ENCODE results near the gene NHSL1.

Gene NHSL1

DNA sequence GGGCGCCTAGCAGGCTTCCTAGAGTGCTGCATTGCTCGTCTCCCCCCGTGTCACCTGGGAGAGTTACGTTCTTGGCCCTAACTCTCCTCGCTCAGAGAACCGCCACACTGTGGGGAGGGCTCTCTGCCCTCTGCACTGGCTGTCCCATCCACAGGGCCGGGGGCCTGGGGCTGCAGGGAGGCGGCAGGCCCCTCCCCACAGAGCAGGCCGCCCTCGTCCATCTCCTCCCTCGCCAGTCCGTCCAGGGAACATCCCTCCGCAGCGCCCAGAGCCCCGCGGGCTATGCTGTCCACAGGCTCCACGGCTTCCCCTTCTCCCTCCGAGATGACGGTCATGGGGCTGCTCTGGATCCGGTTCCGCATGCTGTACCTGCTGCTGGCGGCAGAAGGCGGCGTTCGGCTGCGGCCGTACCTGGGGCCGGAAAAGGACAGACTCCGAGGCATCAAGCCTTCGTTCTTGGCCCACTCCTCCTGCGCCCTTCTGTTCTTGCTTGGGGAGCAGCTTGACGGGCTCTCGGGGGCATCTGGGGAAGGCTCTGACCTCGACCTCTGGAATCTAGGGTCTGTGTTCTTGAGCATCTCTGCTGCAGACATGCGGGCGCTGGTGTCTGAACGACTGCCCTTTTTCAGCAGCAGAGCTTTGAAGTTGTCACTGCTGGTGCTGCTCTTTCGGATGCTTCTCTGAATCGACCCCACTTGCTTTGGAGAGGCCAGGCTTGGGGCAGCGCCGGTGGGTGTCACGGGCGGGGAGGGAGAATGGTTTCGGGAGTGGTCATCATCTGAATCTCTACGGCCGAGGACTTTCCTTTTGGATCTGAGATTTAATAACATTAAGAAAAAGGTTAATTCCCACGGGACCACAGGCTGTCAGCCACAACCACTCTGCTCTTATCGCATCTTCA, 75.0 kb downstream of the NHSL1 start:
- TF ChIP-seq, protein P1, sequence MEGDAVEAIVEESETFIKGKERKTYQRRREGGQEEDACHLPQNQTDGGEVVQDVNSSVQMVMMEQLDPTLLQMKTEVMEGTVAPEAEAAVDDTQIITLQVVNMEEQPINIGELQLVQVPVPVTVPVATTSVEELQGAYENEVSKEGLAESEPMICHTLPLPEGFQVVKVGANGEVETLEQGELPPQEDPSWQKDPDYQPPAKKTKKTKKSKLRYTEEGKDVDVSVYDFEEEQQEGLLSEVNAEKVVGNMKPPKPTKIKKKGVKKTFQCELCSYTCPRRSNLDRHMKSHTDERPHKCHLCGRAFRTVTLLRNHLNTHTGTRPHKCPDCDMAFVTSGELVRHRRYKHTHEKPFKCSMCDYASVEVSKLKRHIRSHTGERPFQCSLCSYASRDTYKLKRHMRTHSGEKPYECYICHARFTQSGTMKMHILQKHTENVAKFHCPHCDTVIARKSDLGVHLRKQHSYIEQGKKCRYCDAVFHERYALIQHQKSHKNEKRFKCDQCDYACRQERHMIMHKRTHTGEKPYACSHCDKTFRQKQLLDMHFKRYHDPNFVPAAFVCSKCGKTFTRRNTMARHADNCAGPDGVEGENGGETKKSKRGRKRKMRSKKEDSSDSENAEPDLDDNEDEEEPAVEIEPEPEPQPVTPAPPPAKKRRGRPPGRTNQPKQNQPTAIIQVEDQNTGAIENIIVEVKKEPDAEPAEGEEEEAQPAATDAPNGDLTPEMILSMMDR (IDR thresholded peaks at IDR 0.05; ENCODE audit: extremely low read depth, insufficient read depth, missing control alignments): no peak
- in situ Hi-C loops (cut with MboI; ENCODE audit: low pct_unique_long_range_greater_than_20kb, low sequenced_read_pairs, unreplicated experiment): loop anchor here (25.0 kb wide), 1 partner anchor 338 kb away; the partner anchor contains the start of gene CCDC28A
- no peak for DNase-seq (ENCODE audit: low spot score)

GRCh38 chr6:138422861-138423260, 76.4 kb downstream of the NHSL1 start:
- TF ChIP-seq, protein P1 (IDR thresholded peaks at IDR 0.05; ENCODE audit: extremely low read depth, insufficient read depth, missing control alignments): no peak
- DNase-seq (ENCODE audit: low spot score): no peak
- in situ Hi-C loops (cut with MboI; ENCODE audit: low pct_unique_long_range_greater_than_20kb, low sequenced_read_pairs, unreplicated experiment): loop anchor here (25.0 kb wide), 1 partner anchor 339 kb away; the partner anchor contains the start of gene CCDC28A

DNA sequence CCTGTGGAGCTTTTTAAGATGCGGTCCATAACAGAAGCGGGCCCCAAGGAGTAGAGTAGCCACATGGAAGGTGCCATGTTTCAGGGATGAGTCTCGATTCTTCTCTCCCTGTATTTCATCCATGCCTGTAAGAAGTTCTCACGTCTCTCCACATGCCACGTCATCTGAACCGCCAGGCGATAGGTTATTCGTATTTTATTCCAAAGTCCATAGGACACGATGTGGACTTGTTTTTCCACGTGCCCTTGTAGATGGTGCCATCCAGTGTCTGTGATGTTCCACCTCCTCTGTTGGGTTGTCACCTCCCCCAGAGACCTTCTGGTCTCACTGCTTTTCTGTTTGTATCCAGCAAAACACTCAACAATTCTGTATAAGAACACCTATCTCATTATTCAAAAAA, 77.7 kb downstream of the NHSL1 start:
- in situ Hi-C loops (cut with MboI; ENCODE audit: low pct_unique_long_range_greater_than_20kb, low sequenced_read_pairs, unreplicated experiment): loop anchor here (25.0 kb wide), 1 partner anchor 341 kb away; the partner anchor contains the start of gene CCDC28A
- TF ChIP-seq, protein P1 (IDR thresholded peaks at IDR 0.05; ENCODE audit: extremely low read depth, insufficient read depth, missing control alignments): no peak
- DNase-seq (ENCODE audit: low spot score): no peak

GRCh38 chr6:138421089-138421488, 78.2 kb downstream of the NHSL1 start:
- in situ Hi-C loops (cut with MboI; ENCODE audit: low pct_unique_long_range_greater_than_20kb, low sequenced_read_pairs, unreplicated experiment): loop anchor here (25.0 kb wide), 1 partner anchor 341 kb away; the partner anchor contains the start of gene CCDC28A
- no peak for DNase-seq (ENCODE audit: low spot score)
- TF ChIP-seq, protein P1 (IDR thresholded peaks at IDR 0.05; ENCODE audit: extremely low read depth, insufficient read depth, missing control alignments): no peak

DNA sequence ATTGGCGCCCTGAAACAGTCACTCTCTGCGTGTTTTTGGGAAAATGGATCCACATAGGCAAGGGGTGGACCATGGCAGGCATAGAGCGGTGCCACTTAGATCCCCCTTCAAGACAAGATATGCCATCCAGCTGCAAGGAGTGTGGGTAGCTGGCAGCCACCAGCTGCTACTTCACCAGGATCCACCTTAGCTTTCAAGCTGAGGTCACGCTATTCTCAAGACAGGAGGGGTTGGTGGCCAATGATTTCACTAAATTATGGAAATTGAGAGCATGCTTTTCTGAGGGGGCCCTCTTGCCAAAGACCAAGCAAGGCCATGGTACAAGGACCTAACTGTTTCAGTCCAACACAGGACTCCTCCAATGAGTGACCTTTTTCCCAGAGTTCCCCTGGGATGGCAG, 78.9 kb downstream of the NHSL1 start:
- in situ Hi-C loops (cut with MboI; ENCODE audit: low pct_unique_long_range_greater_than_20kb, low sequenced_read_pairs, unreplicated experiment): loop anchor here (25.0 kb wide), 1 partner anchor 342 kb away; the partner anchor contains the start of gene CCDC28A
- no peak for DNase-seq (ENCODE audit: low spot score)
- TF ChIP-seq, protein P1 (IDR thresholded peaks at IDR 0.05; ENCODE audit: extremely low read depth, insufficient read depth, missing control alignments): no peak

DNA sequence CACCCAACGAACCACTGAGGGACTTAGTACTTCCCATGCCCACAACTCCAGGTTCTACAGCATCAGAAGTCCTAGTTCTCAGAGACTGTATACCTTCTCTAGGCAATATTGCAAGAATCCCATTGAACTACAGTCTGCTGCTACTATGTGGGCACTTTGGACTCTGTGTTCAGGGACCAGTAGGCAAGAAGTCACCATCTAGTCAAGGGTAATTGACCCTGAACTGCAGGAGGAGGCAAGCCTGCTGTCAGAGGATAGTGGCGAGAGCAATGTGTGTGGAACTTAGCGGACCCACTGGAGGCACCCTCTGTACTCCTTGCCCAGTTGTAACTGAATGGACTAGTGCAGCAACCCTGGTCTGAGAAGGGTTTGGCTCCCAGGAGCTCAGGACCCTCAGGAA, 79.5 kb downstream of the NHSL1 start:
- no peak for DNase-seq (ENCODE audit: low spot score)
- TF ChIP-seq, protein P1 (IDR thresholded peaks at IDR 0.05; ENCODE audit: extremely low read depth, insufficient read depth, missing control alignments): no peak
- in situ Hi-C loops (cut with MboI; ENCODE audit: low pct_unique_long_range_greater_than_20kb, low sequenced_read_pairs, unreplicated experiment): loop anchor here (25.0 kb wide), 1 partner anchor 343 kb away; the partner anchor contains the start of gene CCDC28A

All from GM13977 (cell line).